ENCODE results near the gene BUD31. TPM values are rescaled to one million over a fixed set of nuclear protein-coding genes. Genes with fewer than 3 reads are reported as not detected.

The BUD31 gene
- total RNA-seq, 1 donor from 2014 or later = 176 TPM

GRCh38 chr7:99392046-99392445 lies 16.7 kb upstream of the BUD31 start:
- no peak for FAIRE-seq
- Histone ChIP-seq H3K27me3 (ENCODE audit: insufficient read depth, low read length) (no peaks in the 10 kb centered on the region), H3K4me1 (ENCODE audit: insufficient read depth, low read length) (peaks cover 17% of the 10 kb centered on the region), H4K20me1 (ENCODE audit: insufficient read depth, low read length) (peaks cover 63% of the 10 kb centered on the region), H3K9me3 (ENCODE audit: insufficient read depth, low read depth, low read length) (no peaks in the 10 kb centered on the region), H3K27ac (ENCODE audit: low read depth, low read length) (no peak overlapping the region), H3K36me3 (ENCODE audit: insufficient read depth, low read length) (peaks cover 40% of the 10 kb centered on the region), H3K79me2 (ENCODE audit: insufficient read depth, low read length) (peaks cover 19% of the 10 kb centered on the region), H3K4me3 (ENCODE audit: insufficient read depth, low read depth, low read length) (no peak overlapping the region), H2AFZ (ENCODE audit: low read depth, low read length) (no peak overlapping the region), H3K4me2 (ENCODE audit: low read length) (peak overlapping the region; percentile 79), H3K9ac (ENCODE audit: low read length) (no peak overlapping the region)
- peaks cover 6% of the 10 kb centered on the region for H3K36me3 Mint-ChIP-seq (ENCODE audit: low read depth, unreplicated experiment)
- H3K4me1 Mint-ChIP-seq (ENCODE audit: low read depth, unreplicated experiment) = peaks cover 9% of the 10 kb centered on the region
- no peak overlapping the region for H3K4me3 Mint-ChIP-seq (ENCODE audit: unreplicated experiment)
- DNase-seq (ENCODE audit: low read depth) = no peak
- H3K27ac Mint-ChIP-seq (ENCODE audit: unreplicated experiment) = no peak overlapping the region
- no peaks in the 10 kb centered on the region for H3K9me3 Mint-ChIP-seq (ENCODE audit: unreplicated experiment)
- H3K27me3 Mint-ChIP-seq (ENCODE audit: low read depth, unreplicated experiment) = no peaks in the 10 kb centered on the region
- TF ChIP-seq CTCF (IDR thresholded peaks at IDR 0.05; ENCODE audit: insufficient read depth, low read depth, low read length) = no peak

GRCh38 chr7:99392659-99393354 lies 16.0 kb upstream of the BUD31 start:
- Histone ChIP-seq H3K4me2 (ENCODE audit: low read length) (peak overlapping the region; percentile 79), H3K4me3 (ENCODE audit: insufficient read depth, low read depth, low read length) (peak overlapping the region; percentile 44), H3K9ac (ENCODE audit: low read length) (peak overlapping the region; percentile 26), H2AFZ (ENCODE audit: low read depth, low read length) (no peak overlapping the region), H3K79me2 (ENCODE audit: insufficient read depth, low read length) (peaks cover 19% of the 10 kb centered on the region), H3K36me3 (ENCODE audit: insufficient read depth, low read length) (peaks cover 45% of the 10 kb centered on the region), H4K20me1 (ENCODE audit: insufficient read depth, low read length) (peaks cover 68% of the 10 kb centered on the region), H3K9me3 (ENCODE audit: insufficient read depth, low read depth, low read length) (no peaks in the 10 kb centered on the region), H3K27ac (ENCODE audit: low read depth, low read length) (no peak overlapping the region), H3K4me1 (ENCODE audit: insufficient read depth, low read length) (peaks cover 17% of the 10 kb centered on the region), H3K27me3 (ENCODE audit: insufficient read depth, low read length) (no peaks in the 10 kb centered on the region)
- peak overlapping the region; percentile 75 for H3K4me3 Mint-ChIP-seq (ENCODE audit: unreplicated experiment)
- DNase-seq (ENCODE audit: low read depth) = peak; percentile 45
- H3K36me3 Mint-ChIP-seq (ENCODE audit: low read depth, unreplicated experiment) = peaks cover 6% of the 10 kb centered on the region
- peak overlapping the region; percentile 83 for H3K27ac Mint-ChIP-seq (ENCODE audit: unreplicated experiment)
- no peaks in the 10 kb centered on the region for H3K9me3 Mint-ChIP-seq (ENCODE audit: unreplicated experiment)
- no peaks in the 10 kb centered on the region for H3K27me3 Mint-ChIP-seq (ENCODE audit: low read depth, unreplicated experiment)
- no peak for FAIRE-seq
- no peak for TF ChIP-seq CTCF (IDR thresholded peaks at IDR 0.05; ENCODE audit: insufficient read depth, low read depth, low read length)
- no peak for TF ChIP-seq EZH2 (IDR thresholded peaks at IDR 0.05; ENCODE audit: insufficient read depth, low read length)
- peaks cover 9% of the 10 kb centered on the region for H3K4me1 Mint-ChIP-seq (ENCODE audit: low read depth, unreplicated experiment)

Data from astrocyte (in vitro differentiated cells and primary cell).